Muscle of leg (tissue), 11 donors: ENCODE data around the gene VGLL4. TPM values are rescaled to one million over a fixed set of nuclear protein-coding genes. Genes with fewer than 3 reads are reported as not detected.
A peak's percentile ranks its signal among the peaks of the same experiment; 100 is the strongest.

Experiments
- DNase-seq: peaks from one replicate; pipeline ENCODE4 v3.0.0; 2013
- H3K27ac ChIP-seq: one replicate; pipeline ENCODE4 v1.5.1; 2013; ENCODE audit warnings: mild to moderate bottlenecking, low read length, control low read depth
- H3K27me3 ChIP-seq: one replicate; pipeline ENCODE4 v1.6.1; 2013; ENCODE audit warnings: low read length; ENCODE audit not compliant: control insufficient read depth, insufficient read depth
- H3K36me3 ChIP-seq: one replicate; pipeline ENCODE4 v1.6.1; 2013; ENCODE audit warnings: low read length; ENCODE audit not compliant: control insufficient read depth, insufficient read depth
- H3K4me1 ChIP-seq: one replicate; pipeline ENCODE4 v1.6.1; 2013; ENCODE audit warnings: low read length; ENCODE audit not compliant: control insufficient read depth, insufficient read depth
- H3K4me3 ChIP-seq: one replicate; pipeline ENCODE4 v1.5.1; 2013; ENCODE audit warnings: low read length, control low read depth
- H3K9me3 ChIP-seq: replicated peaks from 2 replicates; pipeline ENCODE4 v1.6.1; 2013; ENCODE audit warnings: low read depth, low read length; ENCODE audit not compliant: control insufficient read depth
- WGBS: methylation state at CpG from one replicate; pipeline ENCODE4 v1.1.5; 2013; ENCODE audit warnings: missing lambda C conversion rate; ENCODE audit not compliant: insufficient coverage; 5-methylcytosine and 5-hydroxymethylcytosine counted together
- polyA plus RNA-seq, 8 donors: library from polyadenylated mRNA; unstranded; fragments of 120-200 nt; gene quantifications; one replicate each; pipeline versions ENCODE4 v1.2.1 to v1.2.3, GENCODE V29; 2013; ENCODE audit warnings: inconsistent platforms in 1 of 8, low replicate concordance in 1 of 8; ENCODE audit not compliant: insufficient read length in 8 of 8, insufficient read depth in 1 of 8
- total RNA-seq: library from RNA; stranded (reverse); fragments of 120-200 nt; gene quantifications from one replicate; pipeline ENCODE4 v1.2.4, GENCODE V29; 2013

Gene VGLL4
- total and polyA plus RNA-seq, 9 donors = 36.7 to 58.4 (median 49.4) TPM

GRCh38 chr3:11655196-11655928, 11.6 kb upstream of the VGLL4 start:
- no peak overlapping the region for H3K4me3 ChIP-seq
- 52% methylated on average over 6 of the region's 13 CpGs for WGBS
- DNase-seq = no peak
- H3K36me3 ChIP-seq = no peaks in the 10 kb centered on the region
- no peaks in the 10 kb centered on the region for H3K27me3 ChIP-seq
- H3K9me3 ChIP-seq = no peaks in the 10 kb centered on the region
- H3K27ac ChIP-seq = no peak overlapping the region
- no peaks in the 10 kb centered on the region for H3K4me1 ChIP-seq

- Histone ChIP-seq H3K9me3 (no peaks in the 10 kb centered on the region), H3K4me3 (no peak overlapping the region), H3K27me3 (no peaks in the 10 kb centered on the region), H3K36me3 (no peaks in the 10 kb centered on the region), H3K4me1 (no peaks in the 10 kb centered on the region), H3K27ac (no peak overlapping the region)
- WGBS = 94% methylated on average over 3 of the region's 4 CpGs
- no peak for DNase-seq
These were observed 10.5 kb upstream of the VGLL4 start for GRCh38 chr3:11654166-11654565.

GRCh38 chr3:11653298-11654055, 9.8 kb upstream of the VGLL4 start:
- Histone ChIP-seq H3K9me3 (no peaks in the 10 kb centered on the region), H3K36me3 (no peaks in the 10 kb centered on the region), H3K27ac (no peak overlapping the region), H3K4me1 (no peaks in the 10 kb centered on the region), H3K4me3 (no peak overlapping the region), H3K27me3 (no peaks in the 10 kb centered on the region)
- 77% methylated on average over 3 of the region's 11 CpGs for WGBS
- no peak for DNase-seq

- H3K36me3 ChIP-seq = no peaks in the 10 kb centered on the region
- no peaks in the 10 kb centered on the region for H3K27me3 ChIP-seq
- no peaks in the 10 kb centered on the region for H3K4me1 ChIP-seq
- H3K27ac ChIP-seq = no peak overlapping the region
- no CpG with 5 or more reads among the region's 2 CpGs for WGBS
- H3K4me3 ChIP-seq = no peak overlapping the region
- DNase-seq = peak; percentile 70
- no peaks in the 10 kb centered on the region for H3K9me3 ChIP-seq
These were observed 8.2 kb upstream of the VGLL4 start for GRCh38 chr3:11651900-11652299.

GRCh38 chr3:11651477-11651876, 7.8 kb upstream of the VGLL4 start:
- H3K9me3 ChIP-seq = no peaks in the 10 kb centered on the region
- H3K4me3 ChIP-seq = no peak overlapping the region
- no peaks in the 10 kb centered on the region for H3K36me3 ChIP-seq
- DNase-seq = no peak
- H3K4me1 ChIP-seq = no peaks in the 10 kb centered on the region
- no peaks in the 10 kb centered on the region for H3K27me3 ChIP-seq
- WGBS = no CpG with 5 or more reads among the region's 4 CpGs
- H3K27ac ChIP-seq = no peak overlapping the region

DNA sequence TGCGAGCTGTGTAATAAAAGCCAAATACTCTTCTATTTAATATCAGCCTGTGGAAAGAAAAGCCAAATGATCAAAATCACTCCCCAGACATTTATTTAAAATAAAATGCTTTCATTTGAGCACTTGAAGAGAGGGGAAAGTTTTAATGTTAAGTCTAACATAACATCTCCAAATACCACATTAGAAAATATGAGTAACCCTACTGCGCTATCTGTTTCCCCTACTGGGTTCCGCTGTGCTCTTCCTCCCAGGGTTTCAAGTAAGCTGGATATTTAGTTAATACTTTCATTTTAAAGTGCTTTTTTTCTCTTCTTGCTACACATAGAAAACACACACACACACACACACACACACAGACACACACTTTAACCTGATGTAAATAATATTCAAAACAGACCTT, 6.7 kb upstream of the VGLL4 start:
- H3K9me3 ChIP-seq = no peaks in the 10 kb centered on the region
- no peaks in the 10 kb centered on the region for H3K27me3 ChIP-seq
- H3K4me1 ChIP-seq = no peaks in the 10 kb centered on the region
- H3K27ac ChIP-seq = no peak overlapping the region
- H3K36me3 ChIP-seq = no peaks in the 10 kb centered on the region
- no CpG with 5 or more reads among the region's 3 CpGs for WGBS
- no peak for DNase-seq
- H3K4me3 ChIP-seq = no peak overlapping the region

- Histone ChIP-seq H3K36me3 (no peaks in the 10 kb centered on the region), H3K4me3 (no peak overlapping the region), H3K27me3 (no peaks in the 10 kb centered on the region), H3K4me1 (peaks cover 8% of the 10 kb centered on the region), H3K9me3 (no peaks in the 10 kb centered on the region), H3K27ac (no peak overlapping the region)
- no peak for DNase-seq
- WGBS = no CpG with 5 or more reads among the region's 1 CpG
These were observed 5.0 kb upstream of the VGLL4 start for GRCh38 chr3:11648735-11649134.

GRCh38 chr3:11643201-11643603, 513 bp downstream of the VGLL4 start:
- Histone ChIP-seq H3K9me3 (no peaks in the 10 kb centered on the region), H3K27me3 (no peaks in the 10 kb centered on the region), H3K27ac (peak overlapping the region; percentile 98), H3K36me3 (peaks cover 4% of the 10 kb centered on the region), H3K4me3 (peak overlapping the region; percentile 67), H3K4me1 (peaks cover 34% of the 10 kb centered on the region)
- 0% methylated on average over 17 of the region's 18 CpGs for WGBS
- DNase-seq = peak; percentile 62

DNA sequence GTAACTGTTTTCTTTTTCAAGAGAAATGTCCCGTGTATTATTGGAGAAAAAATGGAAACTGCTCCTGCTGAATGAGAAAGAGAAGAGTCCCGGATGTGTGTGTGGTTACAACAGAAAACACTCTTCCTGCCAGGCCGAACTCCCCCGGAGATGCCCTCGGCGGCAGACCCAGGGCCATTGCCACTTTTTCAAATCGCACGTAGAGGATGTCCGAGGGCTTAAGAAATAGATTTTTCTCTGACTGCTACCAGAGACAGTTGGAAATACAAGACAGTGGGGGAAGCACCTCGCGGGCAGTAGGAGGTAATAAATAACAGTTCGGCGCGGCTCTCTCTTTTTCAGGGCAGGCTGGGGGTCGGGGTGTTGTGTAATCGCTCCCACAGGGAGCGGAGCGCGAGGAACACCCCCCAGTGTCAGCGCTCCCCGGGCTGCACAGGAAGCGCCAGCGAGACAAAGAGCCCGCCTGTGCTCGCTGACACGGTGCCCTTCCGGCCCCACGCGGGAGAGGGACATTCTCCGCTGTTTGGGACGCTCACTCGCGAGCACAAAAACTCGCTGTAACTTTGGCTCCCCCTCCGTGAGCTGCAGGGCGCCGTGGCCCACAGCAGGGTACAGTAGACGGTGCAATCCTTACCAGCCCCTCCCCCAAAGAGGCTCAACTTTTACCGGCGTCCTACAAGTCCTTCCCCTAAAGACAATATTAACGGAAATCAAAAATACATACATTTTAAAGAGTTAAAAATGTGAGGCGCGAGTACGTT, 1.1 kb downstream of the VGLL4 start:
- Histone ChIP-seq H3K4me1 (peaks cover 37% of the 10 kb centered on the region), H3K36me3 (peaks cover 4% of the 10 kb centered on the region), H3K4me3 (peak overlapping the region; percentile 67), H3K27ac (peak overlapping the region; percentile 98), H3K27me3 (no peaks in the 10 kb centered on the region), H3K9me3 (no peaks in the 10 kb centered on the region)
- WGBS = under 1% methylated on average over 30 of the region's 44 CpGs
- DNase-seq = peak; percentile 89
